ENCODE measurements around the gene GABBR2. TPM values are rescaled to one million over a fixed set of nuclear protein-coding genes. Genes with fewer than 3 reads are reported as not detected.

Gene GABBR2
- total RNA-seq, 4 donors from 2014 or later, result 0.17 to 0.26 TPM; not detected in 2

DNA sequence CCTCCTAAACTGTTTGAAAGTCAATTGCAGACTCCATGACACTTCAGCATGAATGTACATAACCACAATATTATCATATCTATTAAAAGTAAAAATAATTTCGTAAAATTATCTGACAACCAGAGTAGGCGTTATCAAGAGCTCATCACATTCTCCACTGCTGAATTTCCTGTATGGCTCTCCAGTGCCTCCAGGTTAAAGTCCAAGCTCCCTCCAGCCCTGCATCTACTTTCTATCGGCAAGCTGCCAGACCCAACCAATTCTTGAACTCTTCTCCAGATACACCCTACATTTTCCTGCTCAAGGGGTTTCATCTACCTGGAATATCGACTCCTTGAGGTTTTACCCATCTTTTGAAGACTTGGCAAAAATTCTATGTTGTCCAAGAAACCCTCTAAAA is 378.8 kb downstream of the GABBR2 start:
- peaks cover 0 to 5% (median 0%) of the 10 kb centered on the region in 4 donors for H3K4me1 ChIP-seq
- DNase-seq (ENCODE audit: extremely low spot score), result no peak
- no peaks in the 10 kb centered on the region for H3K9me3 ChIP-seq
- H3K27me3 ChIP-seq, result no peaks in the 10 kb centered on the region
- 75% methylated on average over 4 of the region's 4 CpGs for WGBS
- H3K4me3 ChIP-seq, result no peak overlapping the region
- intact Hi-C loops (cut with DNase I), result no loop called here
- no peak for TF ChIP-seq EP300 (IDR thresholded peaks at IDR 0.05)
- TF ChIP-seq, protein P1, sequence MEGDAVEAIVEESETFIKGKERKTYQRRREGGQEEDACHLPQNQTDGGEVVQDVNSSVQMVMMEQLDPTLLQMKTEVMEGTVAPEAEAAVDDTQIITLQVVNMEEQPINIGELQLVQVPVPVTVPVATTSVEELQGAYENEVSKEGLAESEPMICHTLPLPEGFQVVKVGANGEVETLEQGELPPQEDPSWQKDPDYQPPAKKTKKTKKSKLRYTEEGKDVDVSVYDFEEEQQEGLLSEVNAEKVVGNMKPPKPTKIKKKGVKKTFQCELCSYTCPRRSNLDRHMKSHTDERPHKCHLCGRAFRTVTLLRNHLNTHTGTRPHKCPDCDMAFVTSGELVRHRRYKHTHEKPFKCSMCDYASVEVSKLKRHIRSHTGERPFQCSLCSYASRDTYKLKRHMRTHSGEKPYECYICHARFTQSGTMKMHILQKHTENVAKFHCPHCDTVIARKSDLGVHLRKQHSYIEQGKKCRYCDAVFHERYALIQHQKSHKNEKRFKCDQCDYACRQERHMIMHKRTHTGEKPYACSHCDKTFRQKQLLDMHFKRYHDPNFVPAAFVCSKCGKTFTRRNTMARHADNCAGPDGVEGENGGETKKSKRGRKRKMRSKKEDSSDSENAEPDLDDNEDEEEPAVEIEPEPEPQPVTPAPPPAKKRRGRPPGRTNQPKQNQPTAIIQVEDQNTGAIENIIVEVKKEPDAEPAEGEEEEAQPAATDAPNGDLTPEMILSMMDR (IDR thresholded peaks at IDR 0.05), result no peak
- no peak for TF ChIP-seq POLR2A (IDR thresholded peaks at IDR 0.05; ENCODE audit: low read depth)
- TF ChIP-seq POLR2AphosphoS5 (IDR thresholded peaks at IDR 0.05), result no peak
- H3K27ac ChIP-seq (replicated peaks in 1 of 4), result no peak overlapping the region
- no peaks in the 10 kb centered on the region for H3K36me3 ChIP-seq

DNA sequence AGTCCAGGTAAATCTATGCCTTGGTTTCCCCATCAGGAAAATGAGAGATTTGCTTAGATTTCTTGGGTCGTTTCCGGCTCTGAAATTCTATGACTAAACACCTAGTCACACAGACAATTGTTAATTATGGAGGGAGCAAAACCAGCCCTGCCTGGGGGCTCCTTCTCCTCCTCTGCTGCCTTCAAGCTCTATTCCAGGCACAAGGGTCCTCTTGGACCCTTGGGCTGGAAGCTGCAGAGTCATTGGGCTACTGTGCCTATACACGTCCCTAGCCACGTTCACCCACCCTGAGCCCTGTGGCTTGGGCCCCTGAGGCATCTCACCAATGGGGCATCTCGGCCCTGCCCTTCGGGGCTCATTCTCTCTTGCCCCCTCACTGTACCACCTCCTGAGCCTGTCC is 379.5 kb downstream of the GABBR2 start:
- TF ChIP-seq POLR2A (IDR thresholded peaks at IDR 0.05; ENCODE audit: low read depth) (no peak), EP300 (IDR thresholded peaks at IDR 0.05) (no peak), POLR2AphosphoS5 (IDR thresholded peaks at IDR 0.05) (no peak)
- TF ChIP-seq, protein P1 (IDR thresholded peaks at IDR 0.05), result no peak

DNA sequence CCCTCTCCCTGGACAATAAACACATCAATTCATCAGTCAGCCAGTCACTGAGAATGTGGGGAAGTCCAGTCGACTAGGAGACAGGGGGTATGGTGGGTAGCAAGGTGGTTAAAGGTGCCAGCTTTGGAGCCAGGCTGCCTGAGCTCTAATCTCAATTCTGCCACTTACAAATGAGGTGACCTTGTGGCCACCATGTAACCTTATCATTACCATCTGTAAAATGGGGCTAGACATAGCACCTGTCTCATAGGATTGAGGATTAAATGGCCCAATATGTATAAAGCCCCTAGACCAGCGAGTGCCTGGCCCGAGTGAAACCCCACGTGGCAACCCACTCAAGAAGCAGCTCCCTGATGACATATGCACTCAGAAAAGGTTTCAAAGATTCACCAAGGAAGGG is 380.0 kb downstream of the GABBR2 start:
- intact Hi-C loops (cut with DNase I), result no loop called here
- Histone ChIP-seq H3K4me3 (no peak overlapping the region), H3K27me3 (no peaks in the 10 kb centered on the region), H3K36me3 (no peaks in the 10 kb centered on the region), H3K9me3 (no peaks in the 10 kb centered on the region), H3K27ac (replicated peaks in 1 of 4) (no peak overlapping the region), H3K4me1 (peaks cover 0 to 5% (median 0%) of the 10 kb centered on the region in 4 donors)
- peak; percentile 81 for DNase-seq (ENCODE audit: extremely low spot score)
- TF ChIP-seq EP300 (IDR thresholded peaks at IDR 0.05), result no peak
- no peak for TF ChIP-seq POLR2AphosphoS5 (IDR thresholded peaks at IDR 0.05)
- TF ChIP-seq, protein P1 (IDR thresholded peaks at IDR 0.05), result no peak
- no peak for TF ChIP-seq POLR2A (IDR thresholded peaks at IDR 0.05; ENCODE audit: low read depth)
- 88% methylated on average over 4 of the region's 4 CpGs for WGBS

More for the DNA sequence above, 379.5 kb downstream of the GABBR2 start:
- Histone ChIP-seq H3K27ac (replicated peaks in 1 of 4) (no peak overlapping the region), H3K36me3 (no peaks in the 10 kb centered on the region), H3K27me3 (no peaks in the 10 kb centered on the region), H3K4me3 (no peak overlapping the region), H3K9me3 (no peaks in the 10 kb centered on the region), H3K4me1 (peaks cover 0 to 5% (median 0%) of the 10 kb centered on the region in 4 donors)
- WGBS, result 94% methylated on average over 6 of the region's 6 CpGs
- DNase-seq (ENCODE audit: extremely low spot score), result peak; percentile 62
- intact Hi-C loops (cut with DNase I), result no loop called here

DNA sequence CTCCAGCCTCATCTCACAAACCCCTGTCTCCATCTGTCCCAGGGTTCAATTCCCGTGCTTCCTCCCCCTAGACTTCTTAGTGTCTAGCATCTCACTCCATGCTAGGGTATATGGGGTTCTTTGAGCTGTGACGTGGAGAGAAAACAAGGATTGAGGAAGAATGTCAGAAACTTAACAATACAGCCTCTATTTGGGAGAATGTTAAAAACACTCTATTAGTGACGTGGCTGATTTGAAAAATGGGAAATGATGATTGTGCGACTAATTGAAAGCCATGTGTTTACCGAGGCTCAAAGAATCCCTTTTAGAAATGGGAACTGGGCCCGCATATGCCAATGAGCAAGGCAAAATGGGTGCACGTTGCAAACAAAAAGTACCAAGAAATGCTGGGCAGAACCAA is 380.6 kb downstream of the GABBR2 start:
- intact Hi-C loops (cut with DNase I), result no loop called here
- H3K4me3 ChIP-seq, result no peak overlapping the region
- TF ChIP-seq, protein P1 (IDR thresholded peaks at IDR 0.05), result no peak
- TF ChIP-seq POLR2AphosphoS5 (IDR thresholded peaks at IDR 0.05), result no peak
- TF ChIP-seq EP300 (IDR thresholded peaks at IDR 0.05), result no peak
- no peak for TF ChIP-seq POLR2A (IDR thresholded peaks at IDR 0.05; ENCODE audit: low read depth)
- peaks cover 0 to 5% (median 0%) of the 10 kb centered on the region in 4 donors for H3K4me1 ChIP-seq
- H3K27me3 ChIP-seq, result no peaks in the 10 kb centered on the region
- H3K36me3 ChIP-seq, result no peaks in the 10 kb centered on the region
- 81% methylated on average over 7 of the region's 7 CpGs for WGBS
- no peak for DNase-seq (ENCODE audit: extremely low spot score)
- no peaks in the 10 kb centered on the region for H3K9me3 ChIP-seq
- H3K27ac ChIP-seq (replicated peaks in 1 of 4), result no peak overlapping the region

DNA sequence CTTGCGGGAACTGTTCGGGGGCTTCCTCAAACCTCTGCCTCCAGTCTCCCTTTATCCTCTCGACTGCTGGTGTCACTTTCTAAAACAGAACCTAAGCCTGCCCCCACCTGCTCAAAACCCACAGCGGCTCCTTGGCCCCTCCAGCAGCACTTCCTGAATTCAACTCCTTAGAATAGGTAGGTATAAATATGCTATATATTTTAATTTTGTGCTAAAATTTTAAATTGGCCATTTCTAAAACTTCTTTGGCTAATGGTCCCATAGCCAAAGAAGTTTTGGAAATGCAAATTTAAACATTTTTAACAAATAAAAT is 381.5 kb downstream of the GABBR2 start:
- intact Hi-C loops (cut with DNase I), result no loop called here
- no peaks in the 10 kb centered on the region for H3K9me3 ChIP-seq
- 87% methylated on average over 4 of the region's 4 CpGs for WGBS
- H3K4me1 ChIP-seq, result peaks cover 0 to 5% (median 0%) of the 10 kb centered on the region in 4 donors
- H3K27ac ChIP-seq (replicated peaks in 1 of 4), result no peak overlapping the region
- H3K4me3 ChIP-seq, result no peak overlapping the region
- TF ChIP-seq POLR2A (IDR thresholded peaks at IDR 0.05; ENCODE audit: low read depth), result no peak
- no peak for TF ChIP-seq POLR2AphosphoS5 (IDR thresholded peaks at IDR 0.05)
- no peak for TF ChIP-seq EP300 (IDR thresholded peaks at IDR 0.05)
- TF ChIP-seq, protein P1 (IDR thresholded peaks at IDR 0.05), result no peak
- H3K27me3 ChIP-seq, result no peaks in the 10 kb centered on the region
- DNase-seq (ENCODE audit: extremely low spot score), result peak; percentile 64
- H3K36me3 ChIP-seq, result no peaks in the 10 kb centered on the region
